Measurements from ENCODE around the gene SLC35A3.

Gene SLC35A3

GRCh38 chr1:99986656-99987225, 16.9 kb downstream of the SLC35A3 start:
- peaks cover 3% of the 10 kb centered on the region for H3K9me3 ChIP-seq (ENCODE audit: severe bottlenecking)
- H3K36me3 ChIP-seq (ENCODE audit: low read depth) = peaks cover 12% of the 10 kb centered on the region; the same call in 1 of the 2 replicates
- H3K27ac ChIP-seq (ENCODE audit: poor library complexity, severe bottlenecking) = no peak overlapping the region
- H3K4me3 ChIP-seq (ENCODE audit: severe bottlenecking) = no peak overlapping the region
- no peaks in the 10 kb centered on the region for H3K27me3 ChIP-seq (ENCODE audit: insufficient read depth, poor library complexity, severe bottlenecking)
- no peak for TF ChIP-seq CTCF (IDR thresholded peaks at IDR 0.05; ENCODE audit: poor library complexity, severe bottlenecking)
- no peak for DNase-seq (ENCODE audit: low spot score)
- H3K4me1 ChIP-seq (ENCODE audit: insufficient read depth, poor library complexity, severe bottlenecking) = no peaks in the 10 kb centered on the region
- no peak for ATAC-seq (ENCODE audit: low read depth)

GRCh38 chr1:99988210-99988765, 18.5 kb downstream of the SLC35A3 start:
- H3K36me3 ChIP-seq (ENCODE audit: low read depth) = peaks cover 11% of the 10 kb centered on the region; the same call in 1 of the 2 replicates
- no peaks in the 10 kb centered on the region for H3K27me3 ChIP-seq (ENCODE audit: insufficient read depth, poor library complexity, severe bottlenecking)
- H3K9me3 ChIP-seq (ENCODE audit: severe bottlenecking) = peaks cover 8% of the 10 kb centered on the region
- no peak for DNase-seq (ENCODE audit: low spot score)
- ATAC-seq (ENCODE audit: low read depth) = no peak
- no peak overlapping the region for H3K27ac ChIP-seq (ENCODE audit: poor library complexity, severe bottlenecking)
- H3K4me3 ChIP-seq (ENCODE audit: severe bottlenecking) = no peak overlapping the region
- TF ChIP-seq CTCF (IDR thresholded peaks at IDR 0.05; ENCODE audit: poor library complexity, severe bottlenecking) = no peak
- no peaks in the 10 kb centered on the region for H3K4me1 ChIP-seq (ENCODE audit: insufficient read depth, poor library complexity, severe bottlenecking)

- no peak for ATAC-seq (ENCODE audit: low read depth)
- H3K27me3 ChIP-seq (ENCODE audit: insufficient read depth, poor library complexity, severe bottlenecking) = no peaks in the 10 kb centered on the region
- no peak for DNase-seq (ENCODE audit: low spot score)
- no peak for TF ChIP-seq CTCF (IDR thresholded peaks at IDR 0.05; ENCODE audit: poor library complexity, severe bottlenecking)
- peaks cover 12% of the 10 kb centered on the region for H3K9me3 ChIP-seq (ENCODE audit: severe bottlenecking)
- H3K36me3 ChIP-seq (ENCODE audit: low read depth) = peaks cover 32% of the 10 kb centered on the region
- no peak overlapping the region for H3K4me3 ChIP-seq (ENCODE audit: severe bottlenecking)
- no peak overlapping the region for H3K27ac ChIP-seq (ENCODE audit: poor library complexity, severe bottlenecking)
- no peaks in the 10 kb centered on the region for H3K4me1 ChIP-seq (ENCODE audit: insufficient read depth, poor library complexity, severe bottlenecking)
These were observed 22.4 kb downstream of the SLC35A3 start for GRCh38 chr1:99992044-99992722.

- DNase-seq (ENCODE audit: low spot score) (no peak), ATAC-seq (ENCODE audit: low read depth) (no peak)
- H3K9me3 ChIP-seq (ENCODE audit: severe bottlenecking) = peaks cover 12% of the 10 kb centered on the region
- no peak for TF ChIP-seq CTCF (IDR thresholded peaks at IDR 0.05; ENCODE audit: poor library complexity, severe bottlenecking)
- H3K27ac ChIP-seq (ENCODE audit: poor library complexity, severe bottlenecking) = no peak overlapping the region
- H3K27me3 ChIP-seq (ENCODE audit: insufficient read depth, poor library complexity, severe bottlenecking) = no peaks in the 10 kb centered on the region
- H3K36me3 ChIP-seq (ENCODE audit: low read depth) = peaks cover 32% of the 10 kb centered on the region
- H3K4me1 ChIP-seq (ENCODE audit: insufficient read depth, poor library complexity, severe bottlenecking) = no peaks in the 10 kb centered on the region
- no peak overlapping the region for H3K4me3 ChIP-seq (ENCODE audit: severe bottlenecking)
These were observed 23.1 kb downstream of the SLC35A3 start for GRCh38 chr1:99992760-99993467.

Measured in RWPE2 (cell line).